Measurements from ENCODE around the gene TGFBR3.

- no peak for TF ChIP-seq CTCF (IDR thresholded peaks at IDR 0.05; ENCODE audit: insufficient read depth, low read length, poor library complexity, severe bottlenecking)
- TF ChIP-seq EZH2phosphoT487 (conservative IDR thresholded peaks at IDR 0.05; ENCODE audit: low read length), result no peak
These were observed 5.5 kb upstream of the TGFBR3 start for GRCh38 chr1:91891454-91891853.
